Smooth muscle cell of bladder (primary cell): ENCODE results near the gene RBMY1A1. TPM values are rescaled to one million over a fixed set of nuclear protein-coding genes. Genes with fewer than 3 reads are reported as not detected.

ENCODE experiments used
- total RNA-seq: library from RNA; depleted of rRNA; stranded (reverse); fragments of >200 nt; gene quantifications from 2 replicates; pipeline ENCODE4 v1.2.3, GENCODE V29; 2014

RBMY1A1 gene
- not detected in 2 replicates for total RNA-seq

GRCh38 chrY:21534579-21534978, at the start of gene RBMY1A1:
TSS of gene RBMY1A1 (plus strand) at chrY:21534879. CDS start at chrY:21536892, 2,013 bp downstream.

GRCh38 chrY:21511038-21511437, 23.6 kb upstream of the RBMY1A1 start, which contains the start of gene RBMY1B:
TSS of gene RBMY1B (plus strand) at chrY:21511338. CDS start at chrY:21513351, 2,013 bp downstream.

Other genes with a start within 250 kb of the RBMY1A1 start
- gene RBMY1B, start 23.5 kb upstream of the RBMY1A1 start, total RNA-seq = not detected in 2 replicates